Vagina (tissue), 2 donors: Measurements from ENCODE around the gene NUP35.

Source experiments
- POLR2A ChIP-seq, 2 donors: fragments of 450-650 bp; IDR thresholded peaks; one replicate each; pipeline ENCODE4 v1.6.1; 2017; ENCODE audit warnings: antibody characterized with exemption in 2 of 2, mild to moderate bottlenecking in 2 of 2, moderate library complexity in 2 of 2
- POLR2AphosphoS5 ChIP-seq, 2 donors: sonication (generic); formaldehyde crosslinking; IDR thresholded peaks; one replicate each; pipeline ENCODE4 v1.9.0; 2017; ENCODE audit warnings: antibody characterized with exemption in 2 of 2, mild to moderate bottlenecking in 2 of 2, low read depth in 1 of 2; ENCODE audit not compliant: insufficient read depth in 1 of 2
- TF ChIP-seq, protein P1 (sequence below), 3 experiments: fragments of 450-650 bp in 2 of 3; fragments of 200-600 bp in 1 of 3; sonication (generic) in 1 of 3; IDR thresholded peaks; one replicate each; pipeline ENCODE4 v1.5.1; 2017 to 2019; ENCODE audit warnings: antibody characterized with exemption in 3 of 3, mild to moderate bottlenecking in 2 of 3, moderate library complexity in 2 of 3

DNA sequence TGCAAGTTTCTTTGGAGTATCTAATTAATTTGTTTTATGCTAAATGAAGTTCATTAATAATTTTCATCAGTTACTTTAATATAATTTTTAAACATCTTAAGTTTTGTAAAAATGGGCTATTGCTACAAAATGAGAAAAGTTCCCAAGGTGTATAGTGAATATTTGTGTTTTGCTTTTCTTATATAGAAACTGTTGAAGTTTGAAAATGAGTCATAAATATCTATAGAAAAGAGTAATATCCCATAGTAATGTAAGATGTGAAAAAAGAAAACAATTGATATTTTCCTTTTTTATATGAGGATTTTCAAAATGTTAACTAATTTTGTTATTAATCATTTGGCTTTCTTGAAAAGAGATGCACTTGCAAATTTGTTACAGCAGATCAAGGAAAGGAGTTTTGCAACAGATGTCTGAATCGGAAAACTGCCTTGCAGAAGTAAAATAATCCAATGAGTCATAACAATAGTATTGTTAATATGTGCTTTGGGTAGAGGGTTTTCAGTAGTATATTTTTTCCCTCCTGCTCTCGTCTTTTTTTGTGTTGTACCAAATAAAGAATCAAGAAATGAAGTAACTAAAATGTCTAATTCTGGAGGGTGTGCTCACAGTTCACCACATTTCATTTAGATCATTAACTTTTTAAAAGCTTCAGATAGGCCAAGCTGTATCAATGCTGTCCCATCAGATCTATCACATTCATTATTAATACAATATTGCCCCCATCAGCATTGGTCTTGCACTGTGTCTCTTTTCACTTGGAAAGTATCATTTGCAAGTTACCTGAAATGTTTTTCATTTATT lies 30.2 kb upstream of the NUP35 start:
- TF ChIP-seq, protein P1, sequence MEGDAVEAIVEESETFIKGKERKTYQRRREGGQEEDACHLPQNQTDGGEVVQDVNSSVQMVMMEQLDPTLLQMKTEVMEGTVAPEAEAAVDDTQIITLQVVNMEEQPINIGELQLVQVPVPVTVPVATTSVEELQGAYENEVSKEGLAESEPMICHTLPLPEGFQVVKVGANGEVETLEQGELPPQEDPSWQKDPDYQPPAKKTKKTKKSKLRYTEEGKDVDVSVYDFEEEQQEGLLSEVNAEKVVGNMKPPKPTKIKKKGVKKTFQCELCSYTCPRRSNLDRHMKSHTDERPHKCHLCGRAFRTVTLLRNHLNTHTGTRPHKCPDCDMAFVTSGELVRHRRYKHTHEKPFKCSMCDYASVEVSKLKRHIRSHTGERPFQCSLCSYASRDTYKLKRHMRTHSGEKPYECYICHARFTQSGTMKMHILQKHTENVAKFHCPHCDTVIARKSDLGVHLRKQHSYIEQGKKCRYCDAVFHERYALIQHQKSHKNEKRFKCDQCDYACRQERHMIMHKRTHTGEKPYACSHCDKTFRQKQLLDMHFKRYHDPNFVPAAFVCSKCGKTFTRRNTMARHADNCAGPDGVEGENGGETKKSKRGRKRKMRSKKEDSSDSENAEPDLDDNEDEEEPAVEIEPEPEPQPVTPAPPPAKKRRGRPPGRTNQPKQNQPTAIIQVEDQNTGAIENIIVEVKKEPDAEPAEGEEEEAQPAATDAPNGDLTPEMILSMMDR (IDR thresholded peaks at IDR 0.05): no peak
- no peak for TF ChIP-seq POLR2A (IDR thresholded peaks at IDR 0.05)
- no peak for TF ChIP-seq POLR2AphosphoS5 (IDR thresholded peaks at IDR 0.05; ENCODE audit: insufficient read depth in 1 of 2, low read depth in 1 of 2)
